Activated CD8-positive, alpha-beta memory T cell treated with anti-CD3 and anti-CD28 coated beads for 1 hour (primary cell): Measurements from ENCODE around the gene NT5DC1.

Experiments used
- DNase-seq, 2 donors: peaks; one replicate each; pipeline ENCODE4 v3.0.0-alpha.2; 2020; ENCODE audit warnings: low read depth in 1 of 2; ENCODE audit errors: extremely low read depth in 1 of 2

NT5DC1 gene

DNA sequence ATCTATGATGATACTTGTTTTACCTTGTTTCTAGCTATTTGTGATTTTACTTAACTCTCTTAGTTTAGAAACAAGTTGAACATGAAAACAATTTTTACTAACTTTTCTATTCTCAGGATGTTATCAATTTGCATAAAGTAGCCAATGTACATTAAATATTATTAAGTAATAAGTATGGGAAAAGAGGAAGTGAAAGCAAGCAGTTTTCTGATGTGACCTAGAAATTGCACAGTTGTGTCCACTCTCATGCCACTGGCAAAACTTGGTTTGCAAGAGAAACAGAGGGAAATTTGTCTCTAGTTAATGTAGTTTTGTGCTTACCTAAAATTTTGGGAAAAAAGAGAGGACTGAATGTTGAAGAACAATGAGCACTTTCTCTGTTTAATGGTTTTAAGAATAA, 198.3 kb downstream of the NT5DC1 start:
- DNase-seq, result no peak
